Upper lobe of left lung (tissue), 6 donors: ENCODE measurements around the gene KRT34. TPM values are rescaled to one million over a fixed set of nuclear protein-coding genes. Genes with fewer than 3 reads are reported as not detected.
"Not testable (repeated sequence)": the region's sequence is repeated elsewhere in the genome, so short reads cannot be mapped to it uniquely, and the experiment has no call there.

Source experiments
- ATAC-seq, 2 donors: fragments of 200-7000 bp; cut with Tn5 transposase; one replicate each; pipeline ENCODE4 v1.9.1; 2022; ENCODE audit warnings: mild to moderate bottlenecking in 2 of 2, moderate library complexity in 2 of 2; ENCODE audit not compliant: low FRiP score in 2 of 2
- DNase-seq, 2 donors: peaks; one replicate each; pipeline ENCODE4 v3.0.0-alpha.2; 2019 to 2020
- H3K27ac ChIP-seq, 4 donors: fragments of 200-600 bp; sonication (generic); one replicate each; pipeline ENCODE4 v1.5.1; 2016 to 2019
- H3K27me3 ChIP-seq, 4 donors: fragments of 200-600 bp; sonication (generic); one replicate each; pipeline ENCODE4 v1.5.1; 2017 to 2019
- H3K36me3 ChIP-seq, 4 donors: fragments of 200-600 bp; sonication (generic); one replicate each; pipeline ENCODE4 v1.5.1; 2016 to 2019
- H3K4me1 ChIP-seq, 4 donors: fragments of 200-600 bp; sonication (generic); one replicate each; pipeline ENCODE4 v1.5.1; 2018 to 2019
- H3K4me3 ChIP-seq, 4 donors: fragments of 200-600 bp; sonication (generic); one replicate each; pipeline ENCODE4 v1.5.1; 2017 to 2019; ENCODE audit warnings: mild to moderate bottlenecking in 2 of 4, moderate library complexity in 1 of 4
- H3K9me3 ChIP-seq, 4 donors: fragments of 200-600 bp; sonication (generic); one replicate each; pipeline ENCODE4 v1.5.1; 2018 to 2019
- CTCF ChIP-seq, 6 experiments: fragments of 450-650 bp in 4 of 6; fragments of 200-600 bp in 2 of 6; sonication (generic) in 2 of 6; IDR thresholded peaks; one replicate each; pipeline ENCODE4 v1.5.1; 2016 to 2019; ENCODE audit warnings: antibody characterized with exemption in 6 of 6
- EP300 ChIP-seq, 4 donors: sonication (generic); formaldehyde crosslinking; IDR thresholded peaks; one replicate each; pipeline ENCODE4 v1.5.1; 2017; ENCODE audit warnings: antibody characterized with exemption in 4 of 4, control low read depth in 2 of 4
- POLR2A ChIP-seq, 4 donors: fragments of 450-650 bp; IDR thresholded peaks; one replicate each; pipeline ENCODE4 v1.5.1; 2016 to 2017; ENCODE audit warnings: antibody characterized with exemption in 4 of 4, mild to moderate bottlenecking in 2 of 4
- POLR2AphosphoS5 ChIP-seq, 2 donors: sonication (generic); formaldehyde crosslinking; IDR thresholded peaks; one replicate each; pipeline ENCODE4 v1.5.1; 2017; ENCODE audit warnings: antibody characterized with exemption in 2 of 2
- WGBS, 2 donors: methylation state at CpG; one replicate each; pipeline ENCODE4 v1.1.5; 2017 to 2018; 5-methylcytosine and 5-hydroxymethylcytosine counted together
- total RNA-seq, 6 donors: library from RNA; depleted of rRNA in 4 of 6; stranded (reverse); fragments of >200 nt in 4 of 6; gene quantifications; one replicate each; pipeline versions ENCODE4 v1.1.0 to v1.2.1, GENCODE V29; 2016 to 2021
- donor health status: DM: no; HTN: no; CAD: no; lungs with moderate emphysema.
- donor health status: DM: no; HTN: yes; CAD: no; lungs with severe emphysema.

The KRT34 gene
- total RNA-seq, 6 donors from 2014 or later: not detected

- TF ChIP-seq POLR2AphosphoS5 (IDR thresholded peaks at IDR 0.05) (no peak), EP300 (IDR thresholded peaks at IDR 0.05) (no peak), POLR2A (IDR thresholded peaks at IDR 0.05) (no peak), CTCF (IDR thresholded peaks at IDR 0.05) (no peak)
Measured at GRCh38 chr17:41383690-41384089, 1.6 kb upstream of the KRT34 start.

GRCh38 chr17:41382394-41382793 is 288 bp upstream of the KRT34 start:
- DNase-seq: no peak
- Histone ChIP-seq H3K4me3 (no peak overlapping the region), H3K27ac (no peak overlapping the region), H3K36me3 (no peaks in the 10 kb centered on the region), H3K9me3 (peaks cover 4 to 12% (median 8%) of the 10 kb centered on the region in 4 donors), H3K27me3 (no peaks in the 10 kb centered on the region), H3K4me1 (no peaks in the 10 kb centered on the region)
- ATAC-seq: no peak
- whole genome bisulfite sequencing, 2 donors: 100% methylated on average over 1 of the region's 1 CpG
- TF ChIP-seq CTCF (IDR thresholded peaks at IDR 0.05) (no peak), EP300 (IDR thresholded peaks at IDR 0.05) (no peak), POLR2A (IDR thresholded peaks at IDR 0.05) (no peak), POLR2AphosphoS5 (IDR thresholded peaks at IDR 0.05) (no peak)

More at GRCh38 chr17:41383690-41384089, 1.6 kb upstream of the KRT34 start:
- no peak for DNase-seq
- ATAC-seq: no peak
- Histone ChIP-seq H3K27ac (no peak overlapping the region), H3K4me3 (no peak overlapping the region), H3K36me3 (no peaks in the 10 kb centered on the region), H3K27me3 (no peaks in the 10 kb centered on the region), H3K9me3 (peaks cover 4 to 12% (median 8%) of the 10 kb centered on the region in 4 donors), H3K4me1 (no peaks in the 10 kb centered on the region)
- WGBS, 2 donors: 96 to 97% methylated on average over 1 of the region's 1 CpG

- DNase-seq, ATAC-seq, H3K27ac ChIP-seq, H3K4me1 ChIP-seq, H3K36me3 ChIP-seq, H3K27me3 ChIP-seq, H3K9me3 ChIP-seq, H3K4me3 ChIP-seq: not testable (repeated sequence)
- 88 to 89% methylated on average over 7 of the region's 7 CpGs for WGBS, 2 donors
Measured at GRCh38 chr17:41380091-41380490, 2.0 kb downstream of the KRT34 start.

- no peak for TF ChIP-seq CTCF (IDR thresholded peaks at IDR 0.05)
- no peak for TF ChIP-seq POLR2AphosphoS5 (IDR thresholded peaks at IDR 0.05)
- H3K4me1 ChIP-seq: no peaks in the 10 kb centered on the region
- no peaks in the 10 kb centered on the region for H3K36me3 ChIP-seq
- ATAC-seq (no peak), DNase-seq (no peak)
- no peaks in the 10 kb centered on the region for H3K27me3 ChIP-seq
- 9 to 24% methylated on average over 2 of the region's 2 CpGs for WGBS, 2 donors
- no peak overlapping the region for H3K4me3 ChIP-seq
- no peak overlapping the region for H3K27ac ChIP-seq
- no peaks in the 10 kb centered on the region for H3K9me3 ChIP-seq
Measured at GRCh38 chr17:41377546-41377945, 4.6 kb downstream of the KRT34 start.

- no peak for DNase-seq
- 92 to 100% methylated on average over 1 of the region's 1 CpG for WGBS, 2 donors
- H3K27ac ChIP-seq: no peak within 1 kb of the TSS
- no peak within 1 kb of the TSS for H3K4me3 ChIP-seq
- H3K27me3 ChIP-seq: no peaks in the 10 kb centered on the region
- H3K9me3 ChIP-seq: no peaks in the 10 kb centered on the region
- no peak for TF ChIP-seq EP300 (IDR thresholded peaks at IDR 0.05)
- TF ChIP-seq POLR2AphosphoS5 (IDR thresholded peaks at IDR 0.05): no peak
- TF ChIP-seq POLR2A (IDR thresholded peaks at IDR 0.05): no peak
- no peak for TF ChIP-seq CTCF (IDR thresholded peaks at IDR 0.05)
- no peak for ATAC-seq
- no peaks in the 10 kb centered on the region for H3K4me1 ChIP-seq
- H3K36me3 ChIP-seq: no peaks in the 10 kb centered on the region
Measured at GRCh38 chr17:41369713-41370112, 12.4 kb downstream of the KRT34 start, which contains the start of gene KRT33B. TSS of gene KRT33B (minus strand) at chr17:41369813. CDS start at chr17:41369750, 63 bp downstream.
